Fibroblast of mammary gland (primary cell): ENCODE data around the gene SLCO4A1.

ENCODE experiments used
- DNase-seq: peaks from one replicate; pipeline ENCODE4 v3.0.0-alpha.2; 2010; ENCODE audit warnings: low read depth
- H3K4me3 ChIP-seq: 2 replicates; pipeline ENCODE4 v1.5.1; 2011; ENCODE audit warnings: low read depth, mild to moderate bottlenecking, low read length, moderate library complexity; ENCODE audit not compliant: control insufficient read depth
- CTCF ChIP-seq: conservative IDR thresholded peaks from 2 replicates; pipeline ENCODE4 v1.5.1; 2011; ENCODE audit warnings: low read depth, low read length, inconsistent platforms; ENCODE audit not compliant: control insufficient read depth, insufficient read depth

Gene SLCO4A1

GRCh38 chr20:62653951-62654685 is 11.8 kb downstream of the SLCO4A1 start:
- no peak for TF ChIP-seq CTCF
- H3K4me3 ChIP-seq = no peak overlapping the region
- no peak for DNase-seq

- TF ChIP-seq CTCF = no peak
- DNase-seq = no peak
- no peak overlapping the region for H3K4me3 ChIP-seq
Measured at GRCh38 chr20:62655282-62656196, 13.2 kb downstream of the SLCO4A1 start.

GRCh38 chr20:62656197-62656918 is 14.1 kb downstream of the SLCO4A1 start:
- no peak for TF ChIP-seq CTCF
- no peak overlapping the region for H3K4me3 ChIP-seq
- no peak for DNase-seq

GRCh38 chr20:62656919-62657588 is 14.8 kb downstream of the SLCO4A1 start:
- DNase-seq = no peak
- H3K4me3 ChIP-seq = no peak overlapping the region
- no peak for TF ChIP-seq CTCF

- no peak overlapping the region for H3K4me3 ChIP-seq
- no peak for TF ChIP-seq CTCF
- DNase-seq = no peak
Measured at GRCh38 chr20:62657589-62657942, 15.3 kb downstream of the SLCO4A1 start.

GRCh38 chr20:62657956-62658355 is 15.7 kb downstream of the SLCO4A1 start:
- no peak for DNase-seq
- no peak for TF ChIP-seq CTCF
- H3K4me3 ChIP-seq = no peak overlapping the region
